ENCODE measurements around the gene ALOX15. TPM values are rescaled to one million over a fixed set of nuclear protein-coding genes. Genes with fewer than 3 reads are reported as not detected.
"Not testable (repeated sequence)": the region's sequence is repeated elsewhere in the genome, so short reads cannot be mapped to it uniquely, and the experiment has no call there.

Gene ALOX15
- total RNA-seq, 1 experiment from 2014 or later = not detected

GRCh38 chr17:4624451-4624911 lies 17.0 kb downstream of the ALOX15 start:
- H3K27me3 ChIP-seq (ENCODE audit: control insufficient read depth, insufficient read depth, low read length); in situ Hi-C loops (cut with HindIII; ENCODE audit: low pct_unique_long_range_greater_than_20kb, low sequenced_read_pairs); H3K4me1 ChIP-seq (ENCODE audit: control insufficient read depth, insufficient read depth, low read length); H3K9me3 ChIP-seq (ENCODE audit: control insufficient read depth, insufficient read depth, low read depth, low read length); POLR2A ChIA-PET; DNase-seq (ENCODE audit: low read depth, low spot score); intact Hi-C loops (cut with micrococcal nuclease; ENCODE audit: unreplicated experiment); H3K4me3 ChIP-seq (ENCODE audit: low read depth in 2 of 2, low read length in 2 of 2); H3K36me3 ChIP-seq (ENCODE audit: control insufficient read depth, insufficient read depth, low read length); H3K27ac ChIP-seq (ENCODE audit: low read length); BruUV-seq (replicated peaks); ATAC-seq: not testable (repeated sequence)
- CTCF ChIA-PET = interaction anchor here (3.1 kb wide), 1 partner anchor 57 kb away, joined by 25 read pairs; no protein-coding TSS in a partner anchor

GRCh38 chr17:4623249-4623648 lies 18.2 kb downstream of the ALOX15 start:
- ChIA-PET CTCF (no interaction called here), POLR2A (no interaction called here)
- no peaks in the 10 kb centered on the region for H3K36me3 ChIP-seq (ENCODE audit: control insufficient read depth, insufficient read depth, low read length)
- no peaks in the 10 kb centered on the region for H3K27me3 ChIP-seq (ENCODE audit: control insufficient read depth, insufficient read depth, low read length)
- H3K27ac ChIP-seq (ENCODE audit: low read length) = no peak overlapping the region
- in situ Hi-C loops (cut with HindIII; ENCODE audit: low pct_unique_long_range_greater_than_20kb, low sequenced_read_pairs) = no loop called here
- ATAC-seq = no peak
- H3K4me3 ChIP-seq (ENCODE audit: low read depth in 2 of 2, low read length in 2 of 2) = no peak overlapping the region
- no TSS peak for BruUV-seq (replicated peaks)
- no peak for DNase-seq (ENCODE audit: low read depth, low spot score)
- TF ChIP-seq CTCF (IDR thresholded peaks at IDR 0.05) (no peak), TCF7L2 (IDR thresholded peaks at IDR 0.05; ENCODE audit: low read depth, low read length) (no peak), POLR2AphosphoS5 (IDR thresholded peaks at IDR 0.05; ENCODE audit: low read depth, low read length) (no peak), SIN3A (IDR thresholded peaks at IDR 0.05; ENCODE audit: borderline replicate concordance, insufficient read depth, low read depth, low read length) (no peak), REST (IDR thresholded peaks at IDR 0.05; ENCODE audit: insufficient read depth in 1 of 2, low read depth in 2 of 2, low read length in 1 of 2) (no peak)
- intact Hi-C loops (cut with micrococcal nuclease; ENCODE audit: unreplicated experiment) = no loop called here
- no peaks in the 10 kb centered on the region for H3K9me3 ChIP-seq (ENCODE audit: control insufficient read depth, insufficient read depth, low read depth, low read length)
- H3K4me1 ChIP-seq (ENCODE audit: control insufficient read depth, insufficient read depth, low read length) = no peaks in the 10 kb centered on the region

GRCh38 chr17:4622375-4622774 lies 19.1 kb downstream of the ALOX15 start:
- in situ Hi-C loops (cut with HindIII; ENCODE audit: low pct_unique_long_range_greater_than_20kb, low sequenced_read_pairs) (no loop called here), intact Hi-C loops (cut with micrococcal nuclease; ENCODE audit: unreplicated experiment) (no loop called here)
- no TSS peak for BruUV-seq (replicated peaks)
- ATAC-seq (no peak), DNase-seq (ENCODE audit: low read depth, low spot score) (no peak)
- TF ChIP-seq REST (IDR thresholded peaks at IDR 0.05; ENCODE audit: insufficient read depth in 1 of 2, low read depth in 2 of 2, low read length in 1 of 2) = no peak
- Histone ChIP-seq H3K9me3 (ENCODE audit: control insufficient read depth, insufficient read depth, low read depth, low read length) (no peaks in the 10 kb centered on the region), H3K27ac (ENCODE audit: low read length) (no peak overlapping the region), H3K36me3 (ENCODE audit: control insufficient read depth, insufficient read depth, low read length) (no peaks in the 10 kb centered on the region), H3K27me3 (ENCODE audit: control insufficient read depth, insufficient read depth, low read length) (no peaks in the 10 kb centered on the region), H3K4me3 (ENCODE audit: low read depth in 2 of 2, low read length in 2 of 2) (no peak overlapping the region), H3K4me1 (ENCODE audit: control insufficient read depth, insufficient read depth, low read length) (no peaks in the 10 kb centered on the region)
- POLR2A ChIA-PET = no interaction called here
- CTCF ChIA-PET = no interaction called here

All from Panc1 (cell line).